Measurements from ENCODE around the gene PATL2. TPM values are rescaled to one million over a fixed set of nuclear protein-coding genes. Genes with fewer than 3 reads are reported as not detected.
"Not testable (repeated sequence)": the region's sequence is repeated elsewhere in the genome, so short reads cannot be mapped to it uniquely, and the experiment has no call there.

Gene PATL2
- total and polyA plus RNA-seq, 4 experiments from 2014 or later = 5.7 to 62.8 (median 34.8) TPM

- peak; percentile 79 to 91 (median 85) for DNase-seq
- peak overlapping the region; percentile 45 to 82 (median 73) for H3K4me3 Mint-ChIP-seq
- peaks cover 51 to 59% of the 10 kb centered on the region in 2 donors for H3K36me3 Mint-ChIP-seq
- H3K9me3 ChIP-seq (ENCODE audit: control insufficient read depth in 1 of 2, low read length in 2 of 2); H3K27me3 Mint-ChIP-seq; H3K36me3 ChIP-seq (ENCODE audit: insufficient read depth, low read length); H3K27me3 ChIP-seq (ENCODE audit: insufficient read depth, low read length): not testable (repeated sequence)
- ChIA-PET CTCF (ENCODE audit: partially characterized antibody) (interaction anchor here (0.9 to 13.2 kb wide), 11 partner anchors 8 to 68 kb away, joined by 3 to 167 read pairs (median 8); partner anchors contain the start of genes B2M, PATL2, SPG11 and TRIM69), POLR2A (ENCODE audit: partially characterized antibody) (interaction anchor here (0.9 to 51.9 kb wide), 8 partner anchors 9 to 395 kb away, joined by 3 to 5737 read pairs (median 7); partner anchors contain the start of genes B2M, GOLM2, PATL2 and SPG11)
- Histone ChIP-seq H3K4me3 (ENCODE audit: low read length in 2 of 2) (peak overlapping the region in 1 of 2 donors; percentile 47), H3K27ac (ENCODE audit: low read depth, low read length) (peak overlapping the region; percentile 70), H3K4me1 (ENCODE audit: insufficient read depth, low read length) (peaks cover 67% of the 10 kb centered on the region)
- peaks cover 66 to 97% (median 81%) of the 10 kb centered on the region in 4 donors for H3K4me1 Mint-ChIP-seq
- H3K27ac Mint-ChIP-seq = peak overlapping the region; percentile 90 to 96 (median 94)
- intact Hi-C loops (cut with micrococcal nuclease) = loop anchor here (1.0 kb wide), 3 partner anchors 20 to 43 kb away; partner anchors contain the start of gene SPG11
- H3K9me3 Mint-ChIP-seq = peaks cover 0 to 78% (median 63%) of the 10 kb centered on the region in 8 donors
Measured at GRCh38 chr15:44682809-44683682, 28.1 kb downstream of the PATL2 start.

- no peaks in the 10 kb centered on the region for H3K27me3 Mint-ChIP-seq
- Histone ChIP-seq H3K9me3 (ENCODE audit: control insufficient read depth in 1 of 2, low read length in 2 of 2) (no peaks in the 10 kb centered on the region), H3K4me1 (ENCODE audit: insufficient read depth, low read length) (peaks cover 75% of the 10 kb centered on the region), H3K4me3 (ENCODE audit: low read length in 2 of 2) (peak overlapping the region in 1 of 2 donors; percentile 13), H3K27ac (ENCODE audit: low read depth, low read length) (peak overlapping the region; percentile 70), H3K27me3 (ENCODE audit: insufficient read depth, low read length) (no peaks in the 10 kb centered on the region), H3K36me3 (ENCODE audit: insufficient read depth, low read length) (no peaks in the 10 kb centered on the region)
- H3K4me1 Mint-ChIP-seq = peaks cover 66 to 99% (median 83%) of the 10 kb centered on the region in 4 donors
- CTCF ChIA-PET (ENCODE audit: partially characterized antibody) = interaction anchor here (1.2 to 13.2 kb wide), 8 partner anchors 9 to 69 kb away, joined by 3 to 167 read pairs (median 14); partner anchors contain the start of genes B2M, PATL2, SPG11 and TRIM69
- H3K4me3 Mint-ChIP-seq = peak overlapping the region in 7 of 8 donors; percentile 64 to 82 (median 75)
- peaks cover 45 to 54% of the 10 kb centered on the region in 2 donors for H3K36me3 Mint-ChIP-seq
- no peak for DNase-seq
- H3K9me3 Mint-ChIP-seq = peaks cover 0 to 71% (median 57%) of the 10 kb centered on the region in 8 donors
- intact Hi-C loops (cut with micrococcal nuclease) = no loop called here
- POLR2A ChIA-PET (ENCODE audit: partially characterized antibody) = interaction anchor here (1.1 to 51.9 kb wide), 6 partner anchors 10 to 394 kb away, joined by 3 to 5737 read pairs (median 17); partner anchors contain the start of genes B2M, GOLM2, PATL2 and SPG11
- peak overlapping the region; percentile 86 to 96 (median 93) for H3K27ac Mint-ChIP-seq
Measured at GRCh38 chr15:44682211-44682610, 28.9 kb downstream of the PATL2 start.

GRCh38 chr15:44676676-44677075 is 34.4 kb downstream of the PATL2 start:
- Mint-ChIP-seq H3K27me3 (no peaks in the 10 kb centered on the region), H3K9me3 (peaks cover 3 to 18% (median 11%) of the 10 kb centered on the region in 8 donors), H3K36me3 (peaks cover 16 to 22% of the 10 kb centered on the region in 2 donors), H3K27ac (peak overlapping the region; percentile 87 to 97 (median 95)), H3K4me1 (peaks cover 67 to 95% (median 86%) of the 10 kb centered on the region in 4 donors), H3K4me3 (peak overlapping the region; percentile 45 to 88 (median 82))
- intact Hi-C loops (cut with micrococcal nuclease) = loop anchor here (1.0 to 2.0 kb wide), 4 partner anchors 10 to 35 kb away; partner anchors contain the start of genes B2M, PATL2 and SPG11
- H3K4me1 ChIP-seq (ENCODE audit: insufficient read depth, low read length) = peaks cover 100% of the 10 kb centered on the region
- POLR2A ChIA-PET (ENCODE audit: partially characterized antibody) = interaction anchor here (3.5 to 51.9 kb wide), 3 partner anchors 8 to 46 kb away, joined by 75 to 5737 read pairs (median 1003); partner anchors contain the start of genes B2M, PATL2, SPG11 and TRIM69
- H3K36me3 ChIP-seq (ENCODE audit: insufficient read depth, low read length) = no peaks in the 10 kb centered on the region
- peak overlapping the region; percentile 10 to 23 for H3K4me3 ChIP-seq (ENCODE audit: low read length in 2 of 2)
- peak in 1 of 5 donors; percentile 22 for DNase-seq
- H3K27me3 ChIP-seq (ENCODE audit: insufficient read depth, low read length) = no peaks in the 10 kb centered on the region
- CTCF ChIA-PET (ENCODE audit: partially characterized antibody) = interaction anchor here (1.0 to 13.2 kb wide), 10 partner anchors 7 to 74 kb away, joined by 4 to 167 read pairs (median 6); partner anchors contain the start of genes B2M, PATL2, SPG11 and TRIM69
- no peaks in the 10 kb centered on the region for H3K9me3 ChIP-seq (ENCODE audit: control insufficient read depth in 1 of 2, low read length in 2 of 2)
- H3K27ac ChIP-seq (ENCODE audit: low read depth, low read length) = peak overlapping the region; percentile 39

GRCh38 chr15:44675911-44676310 is 35.2 kb downstream of the PATL2 start:
- ChIA-PET POLR2A (ENCODE audit: partially characterized antibody) (interaction anchor here (3.5 to 51.9 kb wide), 4 partner anchors 7 to 47 kb away, joined by 75 to 5737 read pairs (median 1003); partner anchors contain the start of genes B2M, PATL2, SPG11 and TRIM69), CTCF (ENCODE audit: partially characterized antibody) (interaction anchor here (1.0 to 13.2 kb wide), 8 partner anchors 8 to 33 kb away, joined by 3 to 167 read pairs (median 6); partner anchors contain the start of genes B2M, PATL2 and SPG11)
- Mint-ChIP-seq H3K36me3 (peaks cover 13 to 16% of the 10 kb centered on the region in 2 donors), H3K4me1 (peaks cover 65 to 95% (median 86%) of the 10 kb centered on the region in 4 donors), H3K4me3 (peak overlapping the region in 7 of 8 donors; percentile 77 to 88 (median 80)), H3K9me3 (peaks cover 3 to 12% (median 6%) of the 10 kb centered on the region in 8 donors), H3K27ac (peak overlapping the region; percentile 74 to 97 (median 92)), H3K27me3 (no peaks in the 10 kb centered on the region)
- Histone ChIP-seq H3K4me1 (ENCODE audit: insufficient read depth, low read length) (peaks cover 100% of the 10 kb centered on the region), H3K27ac (ENCODE audit: low read depth, low read length) (peak overlapping the region; percentile 39), H3K36me3 (ENCODE audit: insufficient read depth, low read length) (no peaks in the 10 kb centered on the region), H3K27me3 (ENCODE audit: insufficient read depth, low read length) (no peaks in the 10 kb centered on the region), H3K9me3 (ENCODE audit: control insufficient read depth in 1 of 2, low read length in 2 of 2) (no peaks in the 10 kb centered on the region), H3K4me3 (ENCODE audit: low read length in 2 of 2) (peak overlapping the region in 1 of 2 donors; percentile 30)
- DNase-seq = no peak
- intact Hi-C loops (cut with micrococcal nuclease) = loop anchor here (2.0 kb wide), 2 partner anchors 13 to 15 kb away; partner anchors contain the start of gene SPG11

GRCh38 chr15:44673639-44674038 is 37.5 kb downstream of the PATL2 start:
- ChIA-PET CTCF (ENCODE audit: partially characterized antibody) (interaction anchor here (1.2 to 3.0 kb wide), 5 partner anchors 10 to 55 kb away, joined by 3 to 24 read pairs (median 12); partner anchors contain the start of genes B2M, PATL2 and SPG11), POLR2A (ENCODE audit: partially characterized antibody) (interaction anchor here (1.2 to 51.9 kb wide), 4 partner anchors 5 to 49 kb away, joined by 3 to 5737 read pairs (median 1003); partner anchors contain the start of genes B2M, PATL2, SPG11 and TRIM69)
- Mint-ChIP-seq H3K36me3 (peaks cover 11 to 12% of the 10 kb centered on the region in 2 donors), H3K9me3 (peaks cover 0 to 4% (median 1%) of the 10 kb centered on the region in 8 donors), H3K4me1 (peaks cover 68 to 96% (median 89%) of the 10 kb centered on the region in 4 donors), H3K27ac (peak overlapping the region; percentile 53 to 85 (median 74)), H3K4me3 (peak overlapping the region in 3 of 8 donors; percentile 33 to 48 (median 46)), H3K27me3 (no peaks in the 10 kb centered on the region)
- Histone ChIP-seq H3K36me3 (ENCODE audit: insufficient read depth, low read length) (no peaks in the 10 kb centered on the region), H3K27ac (ENCODE audit: low read depth, low read length) (peak overlapping the region; percentile 5), H3K9me3 (ENCODE audit: control insufficient read depth in 1 of 2, low read length in 2 of 2) (no peaks in the 10 kb centered on the region), H3K4me3 (ENCODE audit: low read length in 2 of 2) (no peak overlapping the region), H3K4me1 (ENCODE audit: insufficient read depth, low read length) (peaks cover 100% of the 10 kb centered on the region), H3K27me3 (ENCODE audit: insufficient read depth, low read length) (no peaks in the 10 kb centered on the region)
- no peak for DNase-seq
- intact Hi-C loops (cut with micrococcal nuclease) = no loop called here
